ENCODE measurements around the gene ANKRD33. TPM values are rescaled to one million over a fixed set of nuclear protein-coding genes. Genes with fewer than 3 reads are reported as not detected.

ANKRD33 gene
- polyA plus RNA-seq, 1 of the 3 experiments (the other 2 are of a cell fraction) = not detected

DNA sequence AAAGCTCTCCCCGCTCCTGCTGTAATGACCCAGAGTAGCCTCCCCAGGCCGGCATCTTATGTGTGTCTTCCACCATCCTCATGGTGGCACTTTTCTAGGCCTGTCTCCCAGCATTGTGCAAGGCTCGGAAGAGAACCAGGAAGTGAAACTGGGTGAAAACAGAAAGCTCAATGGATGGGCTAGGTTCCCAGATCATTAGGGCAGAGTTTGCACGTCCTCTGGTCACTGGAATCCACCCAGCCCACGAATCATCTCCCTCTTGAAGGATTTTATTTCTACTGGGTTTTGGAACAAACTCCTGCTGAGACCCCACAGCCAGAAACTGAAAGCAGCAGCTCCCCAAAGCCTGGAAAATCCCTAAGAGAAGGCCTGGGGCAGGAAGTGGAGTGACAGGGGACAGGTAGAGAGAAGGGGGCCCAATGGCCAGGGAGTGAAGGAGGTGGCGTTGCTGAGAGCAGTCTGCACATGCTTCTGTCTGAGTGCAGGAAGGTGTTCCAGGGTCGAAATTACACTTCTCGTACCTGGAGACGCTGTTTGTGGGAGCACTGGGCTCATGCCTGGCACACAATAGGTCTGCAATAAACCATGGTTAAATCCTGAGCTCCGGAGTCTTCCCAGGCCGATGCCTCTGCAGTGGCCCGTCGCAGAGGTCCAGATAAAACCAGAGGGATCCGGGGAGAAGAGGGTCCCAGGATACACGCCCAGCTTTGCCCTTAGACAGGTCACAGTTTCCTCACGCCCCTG lies 35.0 kb downstream of the ANKRD33 start:
- Histone ChIP-seq H2AFZ (ENCODE audit: low read depth) (no peak overlapping the region), H3K36me3 (replicated peaks in 1 of 2; ENCODE audit: control insufficient read depth in 1 of 2, insufficient read depth in 2 of 2, low read length in 1 of 2) (no peaks in the 10 kb centered on the region), H3K4me3 (ENCODE audit: low read depth in 2 of 2, low read length in 1 of 2) (no peak overlapping the region; a peak in 1 of 4 replicates), H3K27me3 (ENCODE audit: insufficient read depth) (no peaks in the 10 kb centered on the region), H3K4me1 (ENCODE audit: control insufficient read depth in 1 of 2, insufficient read depth in 2 of 2, low read depth in 1 of 2, low read length in 1 of 2) (peaks cover 0 to 47% of the 10 kb centered on the region in 2 experiments; a peak in 2 of 4 replicates), H4K20me1 (ENCODE audit: insufficient read depth) (no peaks in the 10 kb centered on the region), H3K9me3 (no peaks in the 10 kb centered on the region), H3K27ac (ENCODE audit: low read depth in 2 of 2, low read length in 1 of 2) (no peak overlapping the region), H3K4me2 (no peak overlapping the region), H3K79me2 (ENCODE audit: insufficient read depth) (no peaks in the 10 kb centered on the region), H3F3A (replicated peaks; ENCODE audit: insufficient read depth) (no peaks in the 10 kb centered on the region), H3K9me2 (no peaks in the 10 kb centered on the region), H3K9ac (no peak overlapping the region)
- TF ChIP-seq FOSL2 (IDR thresholded peaks at IDR 0.05; ENCODE audit: borderline replicate concordance, low read depth) (no peak), RAD21 (IDR thresholded peaks at IDR 0.05; ENCODE audit: low read length) (no peak), GABPA (IDR thresholded peaks at IDR 0.05; ENCODE audit: low read depth) (no peak), SMC3 (IDR thresholded peaks at IDR 0.05; ENCODE audit: low read depth, low read length) (no peak), SIN3A (IDR thresholded peaks at IDR 0.05; ENCODE audit: borderline replicate concordance, low read depth, low read length) (no peak), TCF12 (IDR thresholded peaks at IDR 0.05) (no peak), TEAD4 (IDR thresholded peaks at IDR 0.05; ENCODE audit: borderline replicate concordance, insufficient read depth) (no peak), YY1 (IDR thresholded peaks at IDR 0.05; ENCODE audit: low read depth) (no peak), RXRA (IDR thresholded peaks at IDR 0.05; ENCODE audit: borderline replicate concordance, low read depth) (no peak), MXI1 (IDR thresholded peaks at IDR 0.05; ENCODE audit: low read depth, low read length) (no peak), FOXM1 (IDR thresholded peaks at IDR 0.05; ENCODE audit: low read depth) (no peak), RFX5 (IDR thresholded peaks at IDR 0.05; ENCODE audit: low read length) (no peak), FOXJ3 (CRISPR knock-in tag; IDR thresholded peaks at IDR 0.05) (no peak), NFIC (IDR thresholded peaks at IDR 0.05; ENCODE audit: borderline replicate concordance) (no peak)
- TF ChIP-seq, protein P1, sequence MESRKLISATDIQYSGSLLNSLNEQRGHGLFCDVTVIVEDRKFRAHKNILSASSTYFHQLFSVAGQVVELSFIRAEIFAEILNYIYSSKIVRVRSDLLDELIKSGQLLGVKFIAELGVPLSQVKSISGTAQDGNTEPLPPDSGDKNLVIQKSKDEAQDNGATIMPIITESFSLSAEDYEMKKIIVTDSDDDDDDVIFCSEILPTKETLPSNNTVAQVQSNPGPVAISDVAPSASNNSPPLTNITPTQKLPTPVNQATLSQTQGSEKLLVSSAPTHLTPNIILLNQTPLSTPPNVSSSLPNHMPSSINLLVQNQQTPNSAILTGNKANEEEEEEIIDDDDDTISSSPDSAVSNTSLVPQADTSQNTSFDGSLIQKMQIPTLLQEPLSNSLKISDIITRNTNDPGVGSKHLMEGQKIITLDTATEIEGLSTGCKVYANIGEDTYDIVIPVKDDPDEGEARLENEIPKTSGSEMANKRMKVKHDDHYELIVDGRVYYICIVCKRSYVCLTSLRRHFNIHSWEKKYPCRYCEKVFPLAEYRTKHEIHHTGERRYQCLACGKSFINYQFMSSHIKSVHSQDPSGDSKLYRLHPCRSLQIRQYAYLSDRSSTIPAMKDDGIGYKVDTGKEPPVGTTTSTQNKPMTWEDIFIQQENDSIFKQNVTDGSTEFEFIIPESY (IDR thresholded peaks at IDR 0.05; ENCODE audit: borderline replicate concordance, low read depth) = no peak
- TF ChIP-seq, protein P2, sequence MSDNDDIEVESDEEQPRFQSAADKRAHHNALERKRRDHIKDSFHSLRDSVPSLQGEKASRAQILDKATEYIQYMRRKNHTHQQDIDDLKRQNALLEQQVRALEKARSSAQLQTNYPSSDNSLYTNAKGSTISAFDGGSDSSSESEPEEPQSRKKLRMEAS (IDR thresholded peaks at IDR 0.05; ENCODE audit: low read depth) = no peak
- TF ChIP-seq, protein P3, sequence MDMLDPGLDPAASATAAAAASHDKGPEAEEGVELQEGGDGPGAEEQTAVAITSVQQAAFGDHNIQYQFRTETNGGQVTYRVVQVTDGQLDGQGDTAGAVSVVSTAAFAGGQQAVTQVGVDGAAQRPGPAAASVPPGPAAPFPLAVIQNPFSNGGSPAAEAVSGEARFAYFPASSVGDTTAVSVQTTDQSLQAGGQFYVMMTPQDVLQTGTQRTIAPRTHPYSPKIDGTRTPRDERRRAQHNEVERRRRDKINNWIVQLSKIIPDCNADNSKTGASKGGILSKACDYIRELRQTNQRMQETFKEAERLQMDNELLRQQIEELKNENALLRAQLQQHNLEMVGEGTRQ (IDR thresholded peaks at IDR 0.05; ENCODE audit: borderline replicate concordance, low read depth, low read length) = no peak
- TF ChIP-seq, protein P4, sequence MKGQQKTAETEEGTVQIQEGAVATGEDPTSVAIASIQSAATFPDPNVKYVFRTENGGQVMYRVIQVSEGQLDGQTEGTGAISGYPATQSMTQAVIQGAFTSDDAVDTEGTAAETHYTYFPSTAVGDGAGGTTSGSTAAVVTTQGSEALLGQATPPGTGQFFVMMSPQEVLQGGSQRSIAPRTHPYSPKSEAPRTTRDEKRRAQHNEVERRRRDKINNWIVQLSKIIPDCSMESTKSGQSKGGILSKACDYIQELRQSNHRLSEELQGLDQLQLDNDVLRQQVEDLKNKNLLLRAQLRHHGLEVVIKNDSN (IDR thresholded peaks at IDR 0.05; ENCODE audit: borderline replicate concordance, low read depth) = no peak
- TF ChIP-seq, protein P5, sequence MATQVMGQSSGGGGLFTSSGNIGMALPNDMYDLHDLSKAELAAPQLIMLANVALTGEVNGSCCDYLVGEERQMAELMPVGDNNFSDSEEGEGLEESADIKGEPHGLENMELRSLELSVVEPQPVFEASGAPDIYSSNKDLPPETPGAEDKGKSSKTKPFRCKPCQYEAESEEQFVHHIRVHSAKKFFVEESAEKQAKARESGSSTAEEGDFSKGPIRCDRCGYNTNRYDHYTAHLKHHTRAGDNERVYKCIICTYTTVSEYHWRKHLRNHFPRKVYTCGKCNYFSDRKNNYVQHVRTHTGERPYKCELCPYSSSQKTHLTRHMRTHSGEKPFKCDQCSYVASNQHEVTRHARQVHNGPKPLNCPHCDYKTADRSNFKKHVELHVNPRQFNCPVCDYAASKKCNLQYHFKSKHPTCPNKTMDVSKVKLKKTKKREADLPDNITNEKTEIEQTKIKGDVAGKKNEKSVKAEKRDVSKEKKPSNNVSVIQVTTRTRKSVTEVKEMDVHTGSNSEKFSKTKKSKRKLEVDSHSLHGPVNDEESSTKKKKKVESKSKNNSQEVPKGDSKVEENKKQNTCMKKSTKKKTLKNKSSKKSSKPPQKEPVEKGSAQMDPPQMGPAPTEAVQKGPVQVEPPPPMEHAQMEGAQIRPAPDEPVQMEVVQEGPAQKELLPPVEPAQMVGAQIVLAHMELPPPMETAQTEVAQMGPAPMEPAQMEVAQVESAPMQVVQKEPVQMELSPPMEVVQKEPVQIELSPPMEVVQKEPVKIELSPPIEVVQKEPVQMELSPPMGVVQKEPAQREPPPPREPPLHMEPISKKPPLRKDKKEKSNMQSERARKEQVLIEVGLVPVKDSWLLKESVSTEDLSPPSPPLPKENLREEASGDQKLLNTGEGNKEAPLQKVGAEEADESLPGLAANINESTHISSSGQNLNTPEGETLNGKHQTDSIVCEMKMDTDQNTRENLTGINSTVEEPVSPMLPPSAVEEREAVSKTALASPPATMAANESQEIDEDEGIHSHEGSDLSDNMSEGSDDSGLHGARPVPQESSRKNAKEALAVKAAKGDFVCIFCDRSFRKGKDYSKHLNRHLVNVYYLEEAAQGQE (IDR thresholded peaks at IDR 0.05; ENCODE audit: low read depth, low read length) = no peak
- TF ChIP-seq, protein P6, sequence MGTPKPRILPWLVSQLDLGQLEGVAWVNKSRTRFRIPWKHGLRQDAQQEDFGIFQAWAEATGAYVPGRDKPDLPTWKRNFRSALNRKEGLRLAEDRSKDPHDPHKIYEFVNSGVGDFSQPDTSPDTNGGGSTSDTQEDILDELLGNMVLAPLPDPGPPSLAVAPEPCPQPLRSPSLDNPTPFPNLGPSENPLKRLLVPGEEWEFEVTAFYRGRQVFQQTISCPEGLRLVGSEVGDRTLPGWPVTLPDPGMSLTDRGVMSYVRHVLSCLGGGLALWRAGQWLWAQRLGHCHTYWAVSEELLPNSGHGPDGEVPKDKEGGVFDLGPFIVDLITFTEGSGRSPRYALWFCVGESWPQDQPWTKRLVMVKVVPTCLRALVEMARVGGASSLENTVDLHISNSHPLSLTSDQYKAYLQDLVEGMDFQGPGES (IDR thresholded peaks at IDR 0.05; ENCODE audit: low read depth, low read length) = no peak
- no peak for DNase-seq
- ChIA-PET CTCF (interaction anchor here (0.9 to 10.1 kb wide), 14 partner anchors 10 to 198 kb away, joined by 3 to 55 read pairs (median 6); no protein-coding TSS in a partner anchor), POLR2A (no interaction called here)
- WGBS (ENCODE audit: low lambda C conversion rate) = 73% methylated on average over 7 of the region's 16 CpGs

All from SK-N-SH (cell line).